T47D (cell line): ENCODE measurements around the gene TM9SF1.
A peak's percentile ranks its signal among the peaks of the same experiment; 100 is the strongest.

Experiments
- DNase-seq, 2 experiments: peaks; one replicate each; pipeline versions ENCODE4 v3.0.0 to v3.0.0-alpha.2; 2011 to 2012; ENCODE audit warnings: low read depth in 1 of 2, low spot score in 1 of 2
- JUND ChIP-seq: IDR thresholded peaks from 2 replicates; pipeline ENCODE4 v1.6.1; 2012; ENCODE audit warnings: low read depth
- in situ Hi-C: cut with HindIII; loops from 2 replicates; pipeline ENCODE4 v1.10.0; 2016; ENCODE audit warnings: low sequenced_read_pairs, low pct_unique_long_range_greater_than_20kb

The TM9SF1 gene, protein sequence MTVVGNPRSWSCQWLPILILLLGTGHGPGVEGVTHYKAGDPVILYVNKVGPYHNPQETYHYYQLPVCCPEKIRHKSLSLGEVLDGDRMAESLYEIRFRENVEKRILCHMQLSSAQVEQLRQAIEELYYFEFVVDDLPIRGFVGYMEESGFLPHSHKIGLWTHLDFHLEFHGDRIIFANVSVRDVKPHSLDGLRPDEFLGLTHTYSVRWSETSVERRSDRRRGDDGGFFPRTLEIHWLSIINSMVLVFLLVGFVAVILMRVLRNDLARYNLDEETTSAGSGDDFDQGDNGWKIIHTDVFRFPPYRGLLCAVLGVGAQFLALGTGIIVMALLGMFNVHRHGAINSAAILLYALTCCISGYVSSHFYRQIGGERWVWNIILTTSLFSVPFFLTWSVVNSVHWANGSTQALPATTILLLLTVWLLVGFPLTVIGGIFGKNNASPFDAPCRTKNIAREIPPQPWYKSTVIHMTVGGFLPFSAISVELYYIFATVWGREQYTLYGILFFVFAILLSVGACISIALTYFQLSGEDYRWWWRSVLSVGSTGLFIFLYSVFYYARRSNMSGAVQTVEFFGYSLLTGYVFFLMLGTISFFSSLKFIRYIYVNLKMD

DNA sequence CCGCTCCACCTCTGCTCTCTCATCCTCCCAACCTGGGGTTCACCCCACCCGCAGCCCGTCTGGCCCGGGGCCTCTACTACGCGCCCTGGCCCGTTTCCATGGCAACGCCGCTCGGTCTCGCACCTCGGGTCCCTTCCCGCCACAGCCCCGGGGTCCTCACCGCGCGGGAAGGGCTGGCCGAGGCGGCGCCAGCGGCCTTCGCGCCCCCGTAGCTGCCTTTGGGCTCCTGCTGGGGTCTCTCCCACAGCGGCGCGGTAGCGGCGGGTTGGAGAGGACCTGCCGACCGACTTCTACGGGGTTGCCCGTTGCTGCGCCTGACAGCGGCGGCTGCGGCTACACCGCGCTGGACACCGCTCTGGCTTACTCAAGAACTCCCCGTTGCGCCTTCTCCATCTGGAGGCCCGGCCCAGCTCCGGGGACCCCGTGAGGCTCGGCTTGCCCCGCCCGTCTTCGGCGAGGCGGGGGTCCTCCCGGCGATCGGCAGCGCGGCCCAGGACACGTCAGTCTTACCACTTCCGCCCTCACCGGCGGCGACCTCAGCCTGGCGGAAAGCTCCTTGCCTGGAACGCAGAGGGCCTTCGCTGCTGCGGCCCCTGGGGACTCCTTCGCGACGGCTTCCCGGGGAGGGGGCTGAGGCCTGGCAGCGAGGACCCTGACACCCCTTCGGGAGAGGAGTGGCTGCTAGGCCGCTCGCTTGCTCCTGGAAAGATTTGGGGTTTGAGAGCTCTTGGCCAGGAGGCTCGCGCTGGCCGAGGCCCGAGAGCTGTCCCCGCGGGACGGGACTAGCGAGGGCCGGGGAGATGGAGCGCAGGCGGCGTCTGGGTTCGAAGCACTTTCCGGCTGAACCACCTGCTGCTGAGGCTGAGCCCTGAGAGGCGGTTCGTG lies at the start of gene TM9SF1:
Gene TM9SF1, minus strand, starts transcription at position 256 of the 885 bp plus-strand sequence. CDS start 422 bp downstream, outside the sequence.
- DNase-seq, result peak; percentile 63 to 80
- no peak for TF ChIP-seq JUND
- in situ Hi-C loops, result no loop called here

DNA sequence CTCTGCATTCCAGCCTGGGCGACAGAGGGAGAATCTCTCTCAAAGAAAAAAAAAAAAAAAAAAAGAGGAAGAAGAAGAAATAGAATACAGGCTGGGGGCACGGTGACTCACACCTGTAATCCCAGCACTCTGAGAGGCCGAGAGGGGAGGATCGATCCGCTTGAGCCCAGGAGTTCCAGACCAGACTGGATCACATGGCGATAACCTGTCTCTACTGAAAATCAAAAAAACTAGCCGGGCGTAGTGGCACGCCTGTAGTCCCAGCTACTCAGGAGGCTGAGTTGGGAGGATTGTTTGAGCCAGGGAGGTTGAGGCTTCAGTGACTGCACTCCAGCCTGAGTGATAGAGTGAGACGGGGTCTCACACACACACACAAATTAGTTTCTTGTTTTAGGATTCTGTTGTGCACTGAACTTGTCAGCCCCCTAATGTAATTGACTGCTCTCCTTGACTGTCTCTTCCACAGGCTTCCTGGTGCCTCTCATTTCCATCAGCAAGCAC lies 48.1 kb upstream of the TM9SF1 start:
- no peak for DNase-seq
- in situ Hi-C loops, result no loop called here
- TF ChIP-seq JUND, result no peak

DNA sequence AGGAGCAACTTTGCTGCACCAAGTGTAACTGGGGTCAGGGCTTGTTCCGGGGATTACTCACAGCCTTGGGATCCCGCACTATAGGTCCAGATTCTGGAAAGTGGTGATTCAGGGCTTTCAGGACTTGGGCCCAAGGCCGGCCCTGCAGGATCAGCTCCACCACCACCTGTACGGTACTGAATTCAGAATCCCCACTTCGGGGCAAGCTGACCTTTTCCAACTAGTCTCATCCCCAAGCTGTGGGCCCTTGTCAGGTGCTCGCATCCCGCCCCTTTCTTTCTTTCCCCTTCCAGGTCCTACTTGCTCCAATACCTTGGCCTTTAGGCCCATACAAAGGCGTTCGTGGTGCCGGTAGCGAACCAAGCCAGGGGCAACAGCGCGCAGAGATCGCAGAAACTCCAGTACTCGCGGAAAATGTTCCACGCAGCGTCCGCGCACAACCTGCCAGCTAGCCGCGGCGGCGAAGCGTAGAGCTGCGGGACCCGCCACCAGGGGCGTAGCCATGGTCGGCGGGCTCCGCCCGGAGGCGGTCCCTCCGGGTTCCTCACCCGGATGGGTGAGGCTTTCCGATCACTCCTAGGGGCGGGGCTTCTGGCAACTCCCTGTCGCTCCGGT lies 46.7 kb upstream of the TM9SF1 start:
- TF ChIP-seq JUND, result no peak
- peak; percentile 84 to 91 for DNase-seq
- in situ Hi-C loops, result no loop called here

DNA sequence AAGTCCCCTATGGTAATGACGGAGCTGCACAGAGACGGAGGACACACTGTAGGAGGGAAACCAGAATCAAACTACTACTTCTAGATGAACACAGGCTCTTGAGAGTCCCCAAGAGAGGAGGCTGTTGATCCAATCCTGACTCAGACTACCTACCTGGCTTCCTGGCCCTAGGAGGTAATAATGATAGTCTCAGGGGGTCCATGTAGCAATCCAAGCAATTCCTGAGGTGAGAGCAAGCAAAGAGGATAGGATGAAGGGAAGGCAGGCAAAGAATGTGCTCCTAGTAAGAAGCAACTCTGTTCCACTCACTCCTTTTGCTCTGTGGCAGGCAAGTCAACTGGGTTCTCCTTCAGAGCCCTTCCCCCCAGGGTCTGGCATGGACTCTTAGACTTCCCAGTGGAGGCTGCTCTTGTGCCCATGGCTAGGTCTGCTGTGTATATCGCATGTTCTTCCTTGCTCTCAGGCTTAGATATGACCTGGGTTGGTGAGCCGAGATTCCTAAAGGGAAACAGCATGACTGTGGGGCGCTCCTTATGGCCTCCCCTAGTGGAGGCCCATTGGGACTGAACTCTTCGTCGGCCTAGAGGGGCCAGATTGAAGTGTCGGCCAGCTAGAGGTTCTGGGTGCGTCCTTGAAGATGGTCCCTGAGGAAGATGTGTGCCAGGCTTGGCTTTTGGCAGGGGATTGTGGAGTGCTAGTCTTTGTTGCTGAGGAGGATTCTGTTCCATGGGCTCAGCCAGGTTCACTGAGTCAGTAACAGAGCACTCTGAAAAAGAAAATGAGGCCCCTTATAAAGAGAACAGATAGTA lies 45.1 kb upstream of the TM9SF1 start:
- TF ChIP-seq JUND, result no peak
- DNase-seq, result no peak
- in situ Hi-C loops, result no loop called here

DNA sequence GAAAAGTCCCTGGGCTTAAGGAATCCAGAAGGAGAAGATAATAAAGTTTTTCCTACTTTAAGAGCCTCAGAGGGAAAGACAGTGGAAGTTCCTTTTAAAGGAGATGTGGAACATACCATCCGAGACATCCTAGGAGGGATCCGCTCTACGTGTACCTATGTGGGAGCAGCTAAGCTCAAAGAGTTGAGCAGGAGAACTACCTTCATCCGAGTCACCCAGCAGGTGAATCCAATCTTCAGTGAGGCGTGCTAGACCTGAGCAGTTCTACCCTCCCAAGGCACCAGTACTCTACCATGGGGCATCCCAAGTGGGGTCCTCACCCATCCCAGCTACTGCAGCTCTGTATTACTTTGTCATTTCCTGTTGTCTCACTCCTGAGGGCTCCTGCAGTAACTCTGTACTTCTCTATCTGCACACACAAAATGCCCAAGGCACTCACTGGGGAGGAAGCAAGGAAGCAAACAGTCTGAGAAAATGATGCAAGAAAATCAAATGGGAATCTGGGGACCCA lies 43.3 kb upstream of the TM9SF1 start:
- no peak for DNase-seq
- in situ Hi-C loops, result no loop called here
- TF ChIP-seq JUND, result no peak

DNA sequence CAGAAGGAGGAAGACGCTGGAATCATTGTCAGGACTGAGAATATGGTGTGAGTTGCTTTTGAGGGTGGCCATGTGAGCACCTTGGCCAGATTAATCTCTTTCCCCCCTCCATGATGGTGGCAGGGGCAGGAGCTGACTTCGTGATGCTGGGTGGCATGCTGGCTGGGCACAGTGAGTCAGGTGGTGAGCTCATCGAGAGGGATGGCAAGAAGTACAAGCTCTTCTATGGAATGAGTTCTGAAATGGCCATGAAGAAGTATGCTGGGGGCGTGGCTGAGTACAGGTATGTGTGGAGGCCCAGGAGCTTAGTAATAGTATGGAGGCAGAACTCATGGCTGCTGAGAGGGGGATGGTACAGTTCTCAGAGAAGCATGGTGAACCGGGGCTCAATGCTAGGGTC lies 42.9 kb upstream of the TM9SF1 start:
- DNase-seq, result no peak
- TF ChIP-seq JUND, result no peak
- in situ Hi-C loops, result no loop called here

DNA sequence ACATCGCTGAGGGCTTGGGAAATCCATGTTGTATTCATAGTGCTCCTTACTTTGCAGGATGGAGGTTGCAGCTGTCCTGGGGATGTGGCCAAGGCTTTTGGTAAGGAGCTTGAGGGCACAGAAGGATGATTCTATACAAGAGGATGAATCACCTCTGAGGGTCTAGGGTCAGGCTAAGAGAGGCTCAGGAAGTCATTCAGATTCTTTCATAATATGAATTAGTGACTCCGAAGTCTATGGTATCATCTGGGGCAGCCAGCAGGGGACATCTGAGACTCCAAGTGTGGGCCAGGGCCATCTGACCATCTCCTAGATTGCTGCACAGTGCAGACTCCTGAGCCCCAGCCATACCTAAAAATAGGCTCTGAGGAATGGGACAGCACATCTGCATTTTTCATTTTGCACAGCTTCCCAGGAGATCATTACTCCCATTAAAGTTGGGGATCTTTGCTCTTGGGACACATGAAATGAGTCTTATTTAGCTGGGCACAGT lies 42.3 kb upstream of the TM9SF1 start:
- DNase-seq, result no peak
- in situ Hi-C loops, result no loop called here
- TF ChIP-seq JUND, result no peak

DNA sequence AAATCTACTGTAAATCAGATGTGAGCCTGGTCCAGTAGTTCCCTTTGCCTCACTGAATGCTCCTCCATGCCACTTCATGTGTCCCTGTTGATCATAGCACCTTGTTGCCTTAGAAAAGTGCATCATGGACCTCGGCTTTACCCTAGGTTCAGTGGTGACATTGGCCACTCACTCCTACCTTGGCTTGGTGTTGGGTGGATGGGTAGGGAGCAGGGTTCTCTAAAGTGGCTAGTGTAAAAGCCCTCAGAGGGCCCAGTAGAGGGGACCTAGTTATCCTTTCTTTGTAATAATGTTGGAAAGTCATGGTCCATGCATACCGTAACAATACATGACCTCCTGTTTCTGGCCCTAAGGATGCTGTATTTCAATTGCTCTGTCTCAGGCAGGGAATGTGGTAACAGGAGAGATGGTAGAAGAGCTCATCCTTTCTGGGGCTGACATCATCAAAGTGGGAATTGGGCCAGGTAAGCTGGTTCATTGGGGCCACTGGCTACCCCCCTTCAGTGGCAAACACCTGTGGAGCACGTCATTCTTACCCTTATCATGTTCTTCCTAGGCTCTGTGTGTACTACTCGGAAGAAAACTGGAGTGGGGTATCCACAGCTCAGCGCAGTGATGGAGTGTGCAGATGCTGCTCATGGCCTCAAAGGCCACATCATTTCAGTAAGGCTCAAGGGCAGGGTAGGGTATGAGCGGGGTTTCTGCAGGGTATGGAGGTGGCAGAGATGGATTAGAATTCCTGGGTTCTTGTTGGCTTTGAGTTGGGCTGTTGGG lies 41.6 kb upstream of the TM9SF1 start:
- in situ Hi-C loops, result no loop called here
- TF ChIP-seq JUND, result no peak

DNA sequence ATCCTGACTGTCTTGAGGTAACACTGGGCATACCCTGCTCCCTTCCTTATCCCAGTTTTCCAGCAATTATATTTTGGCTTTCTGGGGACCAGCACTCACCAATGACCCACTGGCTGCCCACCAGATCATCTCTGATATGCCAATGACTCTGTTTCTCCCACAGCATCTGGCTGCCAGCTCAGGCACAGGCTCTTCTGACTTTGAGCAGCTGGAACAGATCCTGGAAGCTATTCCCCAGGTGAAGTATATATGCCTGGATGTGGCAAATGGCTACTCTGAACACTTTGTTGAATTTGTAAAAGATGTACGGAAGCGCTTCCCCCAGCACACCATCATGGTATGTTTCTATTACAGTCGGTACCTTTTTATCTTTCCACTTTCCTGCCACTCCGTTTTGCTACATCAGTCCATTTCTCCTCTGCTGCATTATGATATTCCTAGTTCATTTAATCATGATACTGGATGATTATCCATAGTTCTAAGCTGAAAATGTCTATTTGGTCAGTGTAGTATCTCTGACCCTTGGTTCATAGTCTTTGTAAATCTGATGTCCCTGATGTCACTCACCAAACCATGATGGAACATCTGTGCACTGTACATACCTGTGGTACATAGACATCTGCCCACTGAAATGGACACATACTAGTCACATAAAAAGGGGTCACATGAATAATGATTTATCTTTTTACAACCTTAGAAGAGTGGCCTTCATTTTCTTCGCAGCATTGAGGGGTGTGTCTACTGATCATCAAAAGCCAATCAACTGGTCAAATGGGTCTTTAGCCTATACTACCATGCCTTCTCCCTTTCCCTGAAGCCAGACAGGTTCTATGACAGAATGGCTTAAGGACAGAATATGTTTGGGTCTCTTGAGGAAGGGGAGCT lies 40.8 kb upstream of the TM9SF1 start:
- no peak for DNase-seq
- in situ Hi-C loops, result no loop called here
- no peak for TF ChIP-seq JUND

More for the DNA sequence above, 41.6 kb upstream of the TM9SF1 start:
- DNase-seq, result no peak
